ENCODE results near the gene ZHX3. TPM values are rescaled to one million over a fixed set of nuclear protein-coding genes. Genes with fewer than 3 reads are reported as not detected.

Gene ZHX3
- total and polyA plus RNA-seq, 4 donors: 3.2 to 30.0 (median 8.0) TPM

- TF ChIP-seq RXRA (IDR thresholded peaks at IDR 0.05) (no peak), JUND (IDR thresholded peaks at IDR 0.05) (no peak), CTCF (IDR thresholded peaks at IDR 0.05; ENCODE audit: low read depth, low read length, missing input control) (no peak), EGR1 (IDR thresholded peaks at IDR 0.05; ENCODE audit: low read depth in 2 of 2) (no peak), SP1 (IDR thresholded peaks at IDR 0.05) (no peak), FOXA1 (IDR thresholded peaks at IDR 0.05) (no peak), NR2F2 (IDR thresholded peaks at IDR 0.05) (no peak), ZBTB33 (IDR thresholded peaks at IDR 0.05) (no peak), MAX (IDR thresholded peaks at IDR 0.05) (no peak), TAF1 (conservative IDR thresholded peaks at IDR 0.05) (no peak), GABPA (IDR thresholded peaks at IDR 0.05 in 1 of 2, conservative IDR thresholded peaks at IDR 0.05 in 1 of 2) (no peak), HNF4A (conservative IDR thresholded peaks at IDR 0.05) (no peak), RAD21 (IDR thresholded peaks at IDR 0.05) (no peak), YY1 (IDR thresholded peaks at IDR 0.05) (no peak), HNF4G (IDR thresholded peaks at IDR 0.05) (no peak), FOXA2 (IDR thresholded peaks at IDR 0.05) (no peak), ATF3 (IDR thresholded peaks at IDR 0.05) (no peak), REST (IDR thresholded peaks at IDR 0.05) (no peak)
- Histone ChIP-seq H3K4me3 (ENCODE audit: low read depth in 1 of 3, low read length in 3 of 3) (peak overlapping the region in 1 of 3 donors; percentile 40), H3K27ac (ENCODE audit: low read depth in 1 of 2, low read length in 2 of 2) (no peak overlapping the region), H3K36me3 (ENCODE audit: control insufficient read depth in 4 of 4, insufficient read depth in 3 of 4, low read depth in 1 of 4, low read length in 3 of 4) (no peaks in the 10 kb centered on the region), H3K9me3 (ENCODE audit: control insufficient read depth in 4 of 4, low read length in 3 of 4) (no peaks in the 10 kb centered on the region), H3K9ac (ENCODE audit: low read depth in 1 of 2, low read length in 2 of 2) (no peak overlapping the region), H3K27me3 (ENCODE audit: control insufficient read depth in 4 of 4, insufficient read depth in 4 of 4, low read length in 3 of 4) (peaks cover 0 to 18% (median 6%) of the 10 kb centered on the region in 4 donors), H3K4me1 (ENCODE audit: control insufficient read depth in 4 of 4, insufficient read depth in 4 of 4, low read length in 3 of 4) (peaks cover 0 to 12% (median 7%) of the 10 kb centered on the region in 4 donors)
- DNase-seq (ENCODE audit: low spot score): no peak
- 7% methylated on average over 76 of the region's 76 CpGs for WGBS
Observed at GRCh38 chr20:41365777-41366545, 48.4 kb upstream of the ZHX3 start.

Measured in liver (tissue), 9 donors.